ENCODE results near the gene POLDIP2. TPM values are rescaled to one million over a fixed set of nuclear protein-coding genes. Genes with fewer than 3 reads are reported as not detected.

POLDIP2 gene
- total and polyA plus RNA-seq, 10 of the 15 experiments (the other 5 are each of a cell fraction or from before 2014, with no cell fraction given): 22.8 to 196 (median 121) TPM

DNA sequence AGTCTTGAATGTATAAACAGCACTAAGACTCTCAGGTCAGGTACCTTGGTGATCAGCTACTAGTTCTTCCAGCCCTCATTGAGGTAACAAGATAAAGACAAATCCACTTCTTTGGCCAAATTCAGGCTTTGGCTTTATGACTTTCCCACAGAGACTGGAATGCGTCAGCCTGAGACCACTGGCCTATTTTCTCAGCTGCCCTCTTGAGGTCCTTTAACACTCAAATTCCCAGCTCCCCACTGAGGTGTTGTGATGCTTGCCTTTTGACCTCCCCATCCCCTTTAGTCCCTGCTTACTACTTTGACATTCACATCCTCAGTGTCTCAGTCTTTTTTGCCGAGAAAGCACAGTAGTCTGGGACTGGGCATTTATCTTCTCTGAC, 11.1 kb downstream of the POLDIP2 start:
- ChIA-PET POLR2A (interaction anchor here (0.5 kb wide), 1 partner anchor 198 kb away, joined by 7 read pairs; no protein-coding TSS in a partner anchor), CTCF (interaction anchor here (0.8 to 1.2 kb wide), 2 partner anchors 11 to 70 kb away, joined by 3 read pairs; partner anchors contain the start of genes IFT20 and TNFAIP1), SMC1A (ENCODE audit: uncharacterized antibody, unreplicated experiment) (interaction anchor here (1.4 kb wide), 1 partner anchor 11 kb away, joined by 3 read pairs; the partner anchor contains the start of genes IFT20 and TNFAIP1), RAD21 (ENCODE audit: unreplicated experiment) (no interaction called here)
- Histone ChIP-seq H3K79me2 (ENCODE audit: control insufficient read depth, insufficient read depth, low read length) (no peaks in the 10 kb centered on the region), H3K9me3 (replicated peaks; ENCODE audit: control insufficient read depth, insufficient read depth, low read length) (no peaks in the 10 kb centered on the region), H3K4me1 (ENCODE audit: control insufficient read depth, insufficient read depth, low read length) (no peaks in the 10 kb centered on the region), H3K27ac (ENCODE audit: control insufficient read depth, insufficient read depth) (no peak overlapping the region), H3K4me2 (ENCODE audit: control insufficient read depth, insufficient read depth) (no peak overlapping the region), H3K27me3 (replicated peaks in 1 of 2; ENCODE audit: control insufficient read depth in 2 of 2, insufficient read depth in 2 of 2, low read length in 1 of 2) (no peaks in the 10 kb centered on the region), H4K20me1 (ENCODE audit: control insufficient read depth, insufficient read depth) (no peaks in the 10 kb centered on the region), H3K36me3 (ENCODE audit: control insufficient read depth in 2 of 2, insufficient read depth in 2 of 2, low read length in 1 of 2) (peaks cover 18 to 29% of the 10 kb centered on the region in 2 experiments), H3K9ac (ENCODE audit: control insufficient read depth, insufficient read depth, low read length) (no peak overlapping the region), H3K4me3 (no peak overlapping the region), H2AFZ (ENCODE audit: control insufficient read depth, low read depth, low read length) (no peak overlapping the region)
- BruUV-seq (replicated peaks): no TSS peak
- DNase-seq (ENCODE audit: low read depth, low spot score) (no peak), FAIRE-seq (no peak), ATAC-seq (no peak)
- in situ Hi-C loops (cut with MboI) (no loop called here), intact Hi-C loops (cut with micrococcal nuclease; ENCODE audit: unreplicated experiment) (no loop called here)
- 100% methylated on average over 2 of the region's 2 CpGs for WGBS (ENCODE audit: insufficient coverage, insufficient replicate concordance, low lambda C conversion rate, missing lambda C conversion rate)
- TF ChIP-seq NFXL1 (IDR thresholded peaks at IDR 0.05; ENCODE audit: borderline replicate concordance): no peak
- no peak for TF ChIP-seq ZBTB4 (CRISPR knock-in tag; IDR thresholded peaks at IDR 0.05)
- no peak for TF ChIP-seq TCF12 (IDR thresholded peaks at IDR 0.05; ENCODE audit: low read depth, low read length)
- no peak for TF ChIP-seq KDM1A (IDR thresholded peaks at IDR 0.05; ENCODE audit: borderline replicate concordance)
- TF ChIP-seq SUPT20H (IDR thresholded peaks at IDR 0.05; ENCODE audit: borderline replicate concordance, control insufficient read depth, low read depth, low read length): no peak
- no peak for TF ChIP-seq FOXM1 (IDR thresholded peaks at IDR 0.05; ENCODE audit: low read depth, low read length)
- TF ChIP-seq ATF7 (IDR thresholded peaks at IDR 0.05; ENCODE audit: low read depth): no peak
- TF ChIP-seq YBX1 (IDR thresholded peaks at IDR 0.05): no peak
- no peak for TF ChIP-seq ZNF217 (IDR thresholded peaks at IDR 0.05)
- no peak for TF ChIP-seq MLLT1 (IDR thresholded peaks at IDR 0.05)
- no peak for TF ChIP-seq ZZZ3 (IDR thresholded peaks at IDR 0.05; ENCODE audit: control insufficient read depth, insufficient read length, low read depth)
- TF ChIP-seq USF1 (IDR thresholded peaks at IDR 0.05; ENCODE audit: borderline replicate concordance, extremely low read length, insufficient read depth, low read depth, low read length): no peak
- TF ChIP-seq WRNIP1 (IDR thresholded peaks at IDR 0.05; ENCODE audit: borderline replicate concordance, low read depth, low read length): no peak
- no peak for TF ChIP-seq CHD1 (IDR thresholded peaks at IDR 0.05; ENCODE audit: low read depth, low read length)

Data from GM12878 (cell line).